HEK293 (cell line): Measurements from ENCODE around the gene NEK2.

Experiments used
- CTCF ChIA-PET: fragments of 350-600 bp; formaldehyde crosslinking; extraction: SDS; loops from one replicate; lab custom pipeline; 2021; ENCODE audit warnings: antibody characterized with exemption; lab: Yijun Ruan, JAX
- POLR2A ChIA-PET: fragments of 300-600 bp; formaldehyde crosslinking; extraction: SDS; loops from one replicate; lab custom pipeline; 2020; ENCODE audit warnings: antibody characterized with exemption, inconsistent platforms; lab: Yijun Ruan, JAX
- H3K27ac ChIP-seq: fragments of 200-500 bp; sonication (Bioruptor generic); 2 replicates; pipeline ENCODE4 v1.5.1; 2014; ENCODE audit warnings: low read depth, low read length, control low read depth, inconsistent platforms; ENCODE audit errors: extremely low read depth
- H3K36me3 ChIP-seq, 2 experiments: fragments of 200-500 bp in 1 of 2; sonication (Bioruptor generic) in 1 of 2; 1 replicate in 1 of 2; 2 replicates in 1 of 2; pipeline ENCODE4 v1.5.1; 2014 to 2017; ENCODE audit warnings: inconsistent platforms in 2 of 2, low read length in 2 of 2; ENCODE audit not compliant: control insufficient read depth in 2 of 2, insufficient read depth in 1 of 2
- H3K4me1 ChIP-seq: fragments of 200-500 bp; sonication (Bioruptor generic); 2 replicates; pipeline ENCODE4 v1.5.1; 2014; ENCODE audit warnings: mild to moderate bottlenecking, low read length, inconsistent platforms; ENCODE audit not compliant: control insufficient read depth, insufficient read depth
- H3K4me3 ChIP-seq: 2 replicates; pipeline ENCODE4 v1.5.1; 2011; ENCODE audit warnings: low read depth, mild to moderate bottlenecking, control low read depth, low read length, moderate library complexity
- H3K9me3 ChIP-seq: fragments of 200-500 bp; sonication (Bioruptor generic); 2 replicates; pipeline ENCODE4 v1.5.1; 2014; ENCODE audit warnings: low read depth, low read length, inconsistent platforms; ENCODE audit not compliant: control insufficient read depth, insufficient read depth
- BCL11B ChIP-seq: fragments of 450-650 bp; formaldehyde crosslinking; IDR thresholded peaks from 2 replicates; pipeline ENCODE4 v1.5.1; 2016; ENCODE audit warnings: low read depth, missing biosample characterization, missing genetic modification characterization
- FEZF1 ChIP-seq: fragments of 450-650 bp; formaldehyde crosslinking; IDR thresholded peaks from 2 replicates; pipeline ENCODE4 v1.5.1; 2016; ENCODE audit warnings: missing biosample characterization, missing genetic modification characterization
- OSR2 ChIP-seq: fragments of 450-650 bp; formaldehyde crosslinking; IDR thresholded peaks from 2 replicates; pipeline ENCODE4 v1.5.1; 2016; ENCODE audit warnings: missing biosample characterization, missing genetic modification characterization
- YY1 ChIP-seq: fragments of 450-650 bp; formaldehyde crosslinking; IDR thresholded peaks from 2 replicates; pipeline ENCODE4 v1.5.1; 2018; ENCODE audit warnings: missing biosample characterization, missing genetic modification characterization
- YY2 ChIP-seq: fragments of 450-650 bp; formaldehyde crosslinking; IDR thresholded peaks from 2 replicates; pipeline ENCODE4 v1.5.1; 2016; ENCODE audit warnings: missing biosample characterization, missing genetic modification characterization
- ZBTB20 ChIP-seq: fragments of 450-650 bp; formaldehyde crosslinking; IDR thresholded peaks from 2 replicates; pipeline ENCODE4 v1.5.1; 2016; ENCODE audit warnings: missing biosample characterization, missing genetic modification characterization
- ZBTB21 ChIP-seq: fragments of 450-650 bp; formaldehyde crosslinking; IDR thresholded peaks from 2 replicates; pipeline ENCODE4 v1.5.1; 2017; ENCODE audit warnings: missing biosample characterization, missing genetic modification characterization
- ZBTB8A ChIP-seq: fragments of 450-650 bp; formaldehyde crosslinking; IDR thresholded peaks from 2 replicates; pipeline ENCODE4 v1.5.1; 2016; ENCODE audit warnings: missing biosample characterization, missing genetic modification characterization
- ZFP69B ChIP-seq: fragments of 450-650 bp; formaldehyde crosslinking; IDR thresholded peaks from 2 replicates; pipeline ENCODE4 v1.5.1; 2016; ENCODE audit warnings: missing biosample characterization, missing genetic modification characterization
- ZNF114 ChIP-seq: fragments of 450-650 bp; formaldehyde crosslinking; IDR thresholded peaks from 2 replicates; pipeline ENCODE4 v1.5.0; 2017; ENCODE audit warnings: missing biosample characterization, missing genetic modification characterization
- ZNF221 ChIP-seq: fragments of 450-650 bp; formaldehyde crosslinking; IDR thresholded peaks from 2 replicates; pipeline ENCODE4 v1.5.1; 2017; ENCODE audit warnings: missing biosample characterization, missing genetic modification characterization, borderline replicate concordance
- ZNF274 ChIP-seq, 2 experiments: fragments of 200-500 bp in 1 of 2; fragments of 450-650 bp in 1 of 2; sonication (Bioruptor generic) in 1 of 2; formaldehyde crosslinking in 1 of 2; IDR thresholded peaks; 2 replicates each; pipeline versions ENCODE4 v1.5.1 to v1.6.1; 2014 to 2016; ENCODE audit warnings: borderline replicate concordance in 1 of 2, inconsistent platforms in 1 of 2, low read length in 1 of 2, missing biosample characterization in 1 of 2, missing genetic modification characterization in 1 of 2
- ZNF335 ChIP-seq: fragments of 450-650 bp; formaldehyde crosslinking; conservative IDR thresholded peaks from 2 replicates; pipeline ENCODE4 v1.5.1; 2016; ENCODE audit warnings: missing biosample characterization, missing genetic modification characterization
- ZNF514 ChIP-seq: fragments of 450-650 bp; formaldehyde crosslinking; IDR thresholded peaks from 2 replicates; pipeline ENCODE4 v1.5.1; 2016; ENCODE audit warnings: missing biosample characterization, missing genetic modification characterization
- ZNF521 ChIP-seq: fragments of 450-650 bp; formaldehyde crosslinking; IDR thresholded peaks from 2 replicates; pipeline ENCODE4 v1.5.1; 2017; ENCODE audit warnings: missing biosample characterization, mild to moderate bottlenecking, missing genetic modification characterization
- ZNF555 ChIP-seq: fragments of 450-650 bp; formaldehyde crosslinking; conservative IDR thresholded peaks from 2 replicates; pipeline ENCODE4 v1.5.1; 2017; ENCODE audit warnings: missing biosample characterization, mild to moderate bottlenecking, missing genetic modification characterization, inconsistent platforms
- ZNF626 ChIP-seq: fragments of 450-650 bp; sonication (Bioruptor Pico); formaldehyde crosslinking; IDR thresholded peaks from 2 replicates; pipeline ENCODE4 v1.5.1; 2018; ENCODE audit warnings: missing biosample characterization, missing genetic modification characterization, inconsistent platforms
- ZNF670 ChIP-seq: fragments of 450-650 bp; formaldehyde crosslinking; IDR thresholded peaks from 2 replicates; pipeline ENCODE4 v1.5.1; 2016; ENCODE audit warnings: missing biosample characterization, missing genetic modification characterization, low read depth
- ZNF791 ChIP-seq: fragments of 450-650 bp; formaldehyde crosslinking; IDR thresholded peaks from 2 replicates; pipeline ENCODE4 v1.5.1; 2016; ENCODE audit warnings: missing biosample characterization, missing genetic modification characterization
- ZNF837 ChIP-seq: fragments of 450-650 bp; formaldehyde crosslinking; IDR thresholded peaks from 2 replicates; pipeline ENCODE4 v1.5.1; 2016; ENCODE audit warnings: missing biosample characterization, missing genetic modification characterization
- ZXDB ChIP-seq: fragments of 450-650 bp; formaldehyde crosslinking; IDR thresholded peaks from 2 replicates; pipeline ENCODE4 v1.5.1; 2016; ENCODE audit warnings: missing biosample characterization, missing genetic modification characterization
- TF ChIP-seq, protein P1 (sequence below): fragments of 450-650 bp; formaldehyde crosslinking; conservative IDR thresholded peaks from 2 replicates; pipeline ENCODE4 v1.5.1; 2016; ENCODE audit warnings: low read depth, missing biosample characterization, missing genetic modification characterization
- TF ChIP-seq, protein P2 (sequence below): fragments of 450-650 bp; formaldehyde crosslinking; IDR thresholded peaks from 2 replicates; pipeline ENCODE4 v1.5.1; 2016; ENCODE audit warnings: missing biosample characterization, missing genetic modification characterization
- TF ChIP-seq, protein P3 (sequence below): fragments of 450-650 bp; formaldehyde crosslinking; IDR thresholded peaks from 2 replicates; pipeline ENCODE4 v1.5.1; 2016; ENCODE audit warnings: missing biosample characterization, missing genetic modification characterization
- TF ChIP-seq, protein P4 (sequence below): fragments of 450-650 bp; formaldehyde crosslinking; IDR thresholded peaks from 2 replicates; pipeline ENCODE4 v1.5.1; 2016; ENCODE audit warnings: missing biosample characterization, missing genetic modification characterization
- TF ChIP-seq, protein P5 (sequence below): fragments of 450-650 bp; formaldehyde crosslinking; IDR thresholded peaks from 2 replicates; pipeline ENCODE4 v1.5.1; 2017; ENCODE audit warnings: missing biosample characterization, missing genetic modification characterization

The NEK2 gene

DNA sequence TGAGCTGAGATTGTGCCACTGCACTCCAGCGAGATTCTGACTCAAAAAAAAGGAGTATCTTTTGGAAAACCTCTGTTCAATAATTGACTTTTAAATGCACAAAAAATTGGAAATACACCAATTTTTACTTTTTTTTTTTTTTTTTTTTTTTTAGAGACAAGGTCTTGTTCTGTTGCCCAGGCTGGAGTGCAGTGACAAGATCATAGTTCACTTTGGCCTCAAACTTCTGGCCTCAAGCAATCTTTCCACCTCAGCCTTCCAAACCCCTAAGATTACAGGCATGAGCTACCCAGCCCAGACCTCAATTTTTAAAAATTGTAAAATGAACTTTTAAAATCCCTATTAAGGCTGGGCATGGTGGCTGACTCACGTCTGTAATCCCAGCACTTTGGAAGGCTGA is 30.8 kb downstream of the NEK2 start (continued):
- TF ChIP-seq, protein P1, sequence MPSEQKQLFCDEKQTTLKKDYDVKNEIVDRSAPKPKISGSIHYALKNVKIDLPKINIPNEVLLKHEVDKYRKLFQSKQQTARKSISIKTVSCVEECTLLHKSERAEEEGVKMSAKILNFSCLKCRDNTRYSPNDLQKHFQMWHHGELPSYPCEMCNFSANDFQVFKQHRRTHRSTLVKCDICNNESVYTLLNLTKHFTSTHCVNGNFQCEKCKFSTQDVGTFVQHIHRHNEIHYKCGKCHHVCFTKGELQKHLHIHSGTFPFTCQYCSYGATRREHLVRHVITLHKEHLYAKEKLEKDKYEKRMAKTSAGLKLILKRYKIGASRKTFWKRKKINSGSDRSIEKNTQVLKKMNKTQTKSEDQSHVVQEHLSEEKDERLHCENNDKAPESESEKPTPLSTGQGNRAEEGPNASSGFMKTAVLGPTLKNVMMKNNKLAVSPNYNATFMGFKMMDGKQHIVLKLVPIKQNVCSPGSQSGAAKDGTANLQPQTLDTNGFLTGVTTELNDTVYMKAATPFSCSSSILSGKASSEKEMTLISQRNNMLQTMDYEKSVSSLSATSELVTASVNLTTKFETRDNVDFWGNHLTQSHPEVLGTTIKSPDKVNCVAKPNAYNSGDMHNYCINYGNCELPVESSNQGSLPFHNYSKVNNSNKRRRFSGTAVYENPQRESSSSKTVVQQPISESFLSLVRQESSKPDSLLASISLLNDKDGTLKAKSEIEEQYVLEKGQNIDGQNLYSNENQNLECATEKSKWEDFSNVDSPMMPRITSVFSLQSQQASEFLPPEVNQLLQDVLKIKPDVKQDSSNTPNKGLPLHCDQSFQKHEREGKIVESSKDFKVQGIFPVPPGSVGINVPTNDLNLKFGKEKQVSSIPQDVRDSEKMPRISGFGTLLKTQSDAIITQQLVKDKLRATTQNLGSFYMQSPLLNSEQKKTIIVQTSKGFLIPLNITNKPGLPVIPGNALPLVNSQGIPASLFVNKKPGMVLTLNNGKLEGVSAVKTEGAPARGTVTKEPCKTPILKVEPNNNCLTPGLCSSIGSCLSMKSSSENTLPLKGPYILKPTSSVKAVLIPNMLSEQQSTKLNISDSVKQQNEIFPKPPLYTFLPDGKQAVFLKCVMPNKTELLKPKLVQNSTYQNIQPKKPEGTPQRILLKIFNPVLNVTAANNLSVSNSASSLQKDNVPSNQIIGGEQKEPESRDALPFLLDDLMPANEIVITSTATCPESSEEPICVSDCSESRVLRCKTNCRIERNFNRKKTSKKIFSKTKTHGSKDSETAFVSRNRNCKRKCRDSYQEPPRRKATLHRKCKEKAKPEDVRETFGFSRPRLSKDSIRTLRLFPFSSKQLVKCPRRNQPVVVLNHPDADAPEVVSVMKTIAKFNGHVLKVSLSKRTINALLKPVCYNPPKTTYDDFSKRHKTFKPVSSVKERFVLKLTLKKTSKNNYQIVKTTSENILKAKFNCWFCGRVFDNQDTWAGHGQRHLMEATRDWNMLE (tag by site-specific recombination), result no peak
- no peak for TF ChIP-seq YY1
- TF ChIP-seq ZBTB21 (tag by site-specific recombination), result no peak

DNA sequence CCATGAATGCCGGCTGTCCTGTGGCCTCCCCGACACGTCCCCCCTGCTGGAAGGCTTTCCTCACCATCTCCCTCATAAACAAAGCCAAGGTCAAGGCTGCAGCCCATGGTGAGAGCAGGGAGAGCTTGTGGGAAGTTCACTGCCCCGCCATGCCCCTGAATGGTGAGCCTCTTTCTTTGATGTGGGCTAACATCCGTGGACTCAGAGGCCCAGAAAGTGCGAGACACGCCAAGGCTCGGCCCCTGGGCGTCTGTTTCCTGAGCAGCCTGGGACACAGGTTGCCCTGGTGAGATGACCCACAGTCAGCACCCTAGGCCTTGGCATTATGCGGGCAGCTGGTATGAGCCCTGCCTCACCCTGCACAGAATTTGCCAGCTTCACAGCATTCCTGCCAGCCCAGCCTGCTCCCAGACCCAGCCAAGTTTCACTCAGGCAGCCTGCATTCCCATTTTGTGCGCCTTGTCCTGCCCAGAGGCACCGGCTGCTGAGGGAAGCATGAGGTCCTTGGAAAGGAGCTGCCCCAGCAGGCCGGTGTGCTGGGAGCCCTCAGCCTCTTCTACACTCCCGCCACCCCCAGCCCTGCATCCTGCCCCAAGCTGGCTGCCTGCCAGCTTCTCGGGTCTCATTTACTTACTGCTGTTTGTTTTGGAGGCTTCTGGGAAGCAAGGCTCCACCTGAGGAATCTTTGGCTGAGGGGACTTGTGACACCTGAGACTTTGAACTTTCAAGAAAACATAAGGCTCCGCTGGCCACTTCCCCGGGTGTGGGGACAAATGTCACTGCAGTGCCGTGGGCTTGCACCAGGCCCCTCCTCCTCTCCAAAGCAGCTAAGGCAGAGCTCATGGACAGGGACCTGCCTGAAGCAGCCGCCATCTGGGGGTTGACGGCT is 31.9 kb downstream of the NEK2 start:
- Histone ChIP-seq H3K4me1 (peaks cover 8% of the 10 kb centered on the region), H3K4me3 (no peak overlapping the region), H3K9me3 (no peaks in the 10 kb centered on the region), H3K27ac (no peak overlapping the region; the same call in 1 of the 2 replicates), H3K36me3 (no peaks in the 10 kb centered on the region)
- ChIA-PET CTCF (interaction anchor here (0.5 to 2.5 kb wide), 8 partner anchors 11 to 1269 kb away, joined by 3 to 17 read pairs (median 4); no protein-coding TSS in a partner anchor), POLR2A (interaction anchor here (0.8 to 1.7 kb wide), 4 partner anchors 10 to 129 kb away, joined by 3 to 11 read pairs (median 4); partner anchors contain the start of gene SLC30A1)
- peak; percentile 27; the same call in 1 of the 2 replicates for TF ChIP-seq FEZF1 (tag by site-specific recombination)
- no peak for TF ChIP-seq ZNF555 (tag by site-specific recombination)
- TF ChIP-seq ZFP69B (tag by site-specific recombination), result no peak
- TF ChIP-seq, protein P2, sequence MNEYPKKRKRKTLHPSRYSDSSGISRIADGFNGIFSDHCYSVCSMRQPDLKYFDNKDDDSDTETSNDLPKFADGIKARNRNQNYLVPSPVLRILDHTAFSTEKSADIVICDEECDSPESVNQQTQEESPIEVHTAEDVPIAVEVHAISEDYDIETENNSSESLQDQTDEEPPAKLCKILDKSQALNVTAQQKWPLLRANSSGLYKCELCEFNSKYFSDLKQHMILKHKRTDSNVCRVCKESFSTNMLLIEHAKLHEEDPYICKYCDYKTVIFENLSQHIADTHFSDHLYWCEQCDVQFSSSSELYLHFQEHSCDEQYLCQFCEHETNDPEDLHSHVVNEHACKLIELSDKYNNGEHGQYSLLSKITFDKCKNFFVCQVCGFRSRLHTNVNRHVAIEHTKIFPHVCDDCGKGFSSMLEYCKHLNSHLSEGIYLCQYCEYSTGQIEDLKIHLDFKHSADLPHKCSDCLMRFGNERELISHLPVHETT (tag by site-specific recombination), result no peak
- TF ChIP-seq BCL11B, result no peak
- TF ChIP-seq OSR2 (tag by site-specific recombination), result peak; percentile 53; the same call in 1 of the 2 replicates
- no peak for TF ChIP-seq ZNF791 (tag by site-specific recombination)
- no peak for TF ChIP-seq YY2 (tag by site-specific recombination)
- no peak for TF ChIP-seq ZXDB
- TF ChIP-seq, protein P3, sequence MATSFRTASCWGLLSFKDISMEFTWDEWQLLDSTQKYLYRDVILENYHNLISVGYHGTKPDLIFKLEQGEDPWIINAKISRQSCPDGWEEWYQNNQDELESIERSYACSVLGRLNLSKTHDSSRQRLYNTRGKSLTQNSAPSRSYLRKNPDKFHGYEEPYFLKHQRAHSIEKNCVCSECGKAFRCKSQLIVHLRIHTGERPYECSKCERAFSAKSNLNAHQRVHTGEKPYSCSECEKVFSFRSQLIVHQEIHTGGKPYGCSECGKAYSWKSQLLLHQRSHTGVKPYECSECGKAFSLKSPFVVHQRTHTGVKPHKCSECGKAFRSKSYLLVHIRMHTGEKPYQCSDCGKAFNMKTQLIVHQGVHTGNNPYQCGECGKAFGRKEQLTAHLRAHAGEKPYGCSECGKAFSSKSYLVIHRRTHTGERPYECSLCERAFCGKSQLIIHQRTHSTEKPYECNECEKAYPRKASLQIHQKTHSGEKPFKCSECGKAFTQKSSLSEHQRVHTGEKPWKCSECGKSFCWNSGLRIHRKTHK (tag by site-specific recombination), result no peak
- no peak; the same call in 1 of the 2 replicates for TF ChIP-seq ZBTB20
- TF ChIP-seq, protein P4, sequence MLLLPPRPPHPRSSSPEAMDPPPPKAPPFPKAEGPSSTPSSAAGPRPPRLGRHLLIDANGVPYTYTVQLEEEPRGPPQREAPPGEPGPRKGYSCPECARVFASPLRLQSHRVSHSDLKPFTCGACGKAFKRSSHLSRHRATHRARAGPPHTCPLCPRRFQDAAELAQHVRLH (tag by site-specific recombination), result no peak
- no peak for TF ChIP-seq ZNF837 (tag by site-specific recombination)
- TF ChIP-seq ZNF514 (tag by site-specific recombination), result no peak
- no peak for TF ChIP-seq ZNF521 (tag by site-specific recombination)
- TF ChIP-seq, protein P5, sequence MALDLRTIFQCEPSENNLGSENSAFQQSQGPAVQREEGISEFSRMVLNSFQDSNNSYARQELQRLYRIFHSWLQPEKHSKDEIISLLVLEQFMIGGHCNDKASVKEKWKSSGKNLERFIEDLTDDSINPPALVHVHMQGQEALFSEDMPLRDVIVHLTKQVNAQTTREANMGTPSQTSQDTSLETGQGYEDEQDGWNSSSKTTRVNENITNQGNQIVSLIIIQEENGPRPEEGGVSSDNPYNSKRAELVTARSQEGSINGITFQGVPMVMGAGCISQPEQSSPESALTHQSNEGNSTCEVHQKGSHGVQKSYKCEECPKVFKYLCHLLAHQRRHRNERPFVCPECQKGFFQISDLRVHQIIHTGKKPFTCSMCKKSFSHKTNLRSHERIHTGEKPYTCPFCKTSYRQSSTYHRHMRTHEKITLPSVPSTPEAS (tag by site-specific recombination), result no peak
- peak; percentile 94 for TF ChIP-seq ZNF335
- TF ChIP-seq ZNF221, result no peak
- no peak for TF ChIP-seq ZNF114 (tag by site-specific recombination)
- 0 out of 2 replicates have a peak, but pooled peaks have one; percentile 23 for TF ChIP-seq ZBTB8A (tag by site-specific recombination)
- TF ChIP-seq ZNF670 (tag by site-specific recombination), result no peak
- no peak for TF ChIP-seq ZNF626 (tag by site-specific recombination)
- no peak for TF ChIP-seq ZNF274 (IDR thresholded peaks at IDR 0.05; ENCODE audit: low read length)
- TF ChIP-seq ZNF274 (tag by site-specific recombination; IDR thresholded peaks at IDR 0.05; ENCODE audit: borderline replicate concordance), result no peak
